Liver (tissue), 3 donors: ENCODE data around the gene SLC4A3.

Experiments used
- ATF3 ChIP-seq: IDR thresholded peaks from 2 replicates; pipeline ENCODE4 v1.6.1; 2016; ENCODE audit warnings: antibody characterized with exemption
- CTCF ChIP-seq: fragments of 150-350 bp; IDR thresholded peaks from 2 replicates; pipeline ENCODE4 v1.5.1; 2017; ENCODE audit warnings: improper control_type of control experiment, low read depth, low read length; ENCODE audit not compliant: missing input control
- FOXA1 ChIP-seq: IDR thresholded peaks from 2 replicates; pipeline ENCODE4 v1.6.1; 2016; ENCODE audit warnings: antibody characterized with exemption
- GABPA ChIP-seq, 2 donors: IDR thresholded peaks in 1 of 2; conservative IDR thresholded peaks in 1 of 2; 2 replicates each; pipeline ENCODE4 v1.6.1; 2016; ENCODE audit warnings: antibody characterized with exemption in 2 of 2, mild to moderate bottlenecking in 1 of 2, moderate library complexity in 1 of 2
- MAX ChIP-seq: IDR thresholded peaks from 2 replicates; pipeline ENCODE4 v1.6.1; 2016; ENCODE audit warnings: antibody characterized with exemption
- RAD21 ChIP-seq, 2 donors: IDR thresholded peaks; 2 replicates each; pipeline ENCODE4 v1.6.1; 2016; ENCODE audit warnings: antibody characterized with exemption in 2 of 2, mild to moderate bottlenecking in 2 of 2
- REST ChIP-seq: IDR thresholded peaks from 2 replicates; pipeline ENCODE4 v1.6.1; 2016; ENCODE audit warnings: antibody characterized with exemption, mild to moderate bottlenecking
- SP1 ChIP-seq: IDR thresholded peaks from 2 replicates; pipeline ENCODE4 v1.6.1; 2018; ENCODE audit warnings: antibody characterized with exemption, mild to moderate bottlenecking
- TAF1 ChIP-seq: conservative IDR thresholded peaks from 2 replicates; pipeline ENCODE4 v1.6.1; 2016; ENCODE audit warnings: antibody characterized with exemption, mild to moderate bottlenecking
- YY1 ChIP-seq: IDR thresholded peaks from 2 replicates; pipeline ENCODE4 v1.6.1; 2016; ENCODE audit warnings: antibody characterized with exemption, mild to moderate bottlenecking
- ZBTB33 ChIP-seq: IDR thresholded peaks from 2 replicates; pipeline ENCODE4 v1.6.1; 2016; ENCODE audit warnings: antibody characterized with exemption
- donor health status: healthy.
- donor health status: healthy.

- no peak for TF ChIP-seq CTCF
- TF ChIP-seq RAD21 (IDR thresholded peaks at IDR 0.05), result no peak
- TF ChIP-seq REST, result no peak
- TF ChIP-seq MAX, result no peak
- no peak for TF ChIP-seq SP1
- TF ChIP-seq TAF1, result no peak
- TF ChIP-seq GABPA (IDR thresholded peaks at IDR 0.05 in 1 of 2, conservative IDR thresholded peaks at IDR 0.05 in 1 of 2), result no peak
- TF ChIP-seq ZBTB33, result no peak
- TF ChIP-seq FOXA1, result no peak
- TF ChIP-seq ATF3, result no peak
- TF ChIP-seq YY1, result no peak
Measured at GRCh38 chr2:219665926-219666325, 38.5 kb downstream of the SLC4A3 start.
